ENCODE results near the gene MPPED2. TPM values are rescaled to one million over a fixed set of nuclear protein-coding genes. Genes with fewer than 3 reads are reported as not detected.

Gene MPPED2
- total and polyA plus RNA-seq, 2 donors (not counting 3 experiments of a cell fraction or from before 2014, with no cell fraction given), result not detected

DNA sequence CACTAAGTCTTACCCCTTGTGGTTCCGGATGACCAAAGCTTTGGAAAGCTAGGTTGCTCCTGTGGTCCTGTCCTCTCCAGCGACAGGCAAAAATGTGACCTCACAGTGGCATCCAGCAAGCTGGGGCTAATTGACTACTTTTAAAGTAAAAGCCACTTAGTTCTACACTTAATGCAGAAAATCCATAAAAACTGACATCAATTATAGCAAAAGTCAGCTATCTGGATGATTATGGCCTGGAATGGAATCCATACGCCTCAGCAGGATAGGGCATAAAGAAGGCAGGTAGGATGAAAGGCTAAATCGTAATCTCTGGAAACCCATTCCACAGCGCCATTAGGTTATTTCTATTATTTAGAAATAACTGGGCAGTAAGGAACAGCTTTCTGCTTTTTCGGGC is 171.3 kb downstream of the MPPED2 start:
- Histone ChIP-seq H2AFZ (ENCODE audit: low read depth, low read length) (no peak overlapping the region), H3K27me3 (ENCODE audit: control insufficient read depth in 2 of 2, insufficient read depth in 2 of 2, low read length in 2 of 2) (no peaks in the 10 kb centered on the region), H3K4me3 (replicated peaks in 1 of 3; ENCODE audit: insufficient read depth in 1 of 3, low read depth in 1 of 3, low read length in 3 of 3) (no peak overlapping the region), H3K27ac (ENCODE audit: insufficient read depth, low read depth, low read length) (no peak overlapping the region), H3K9me1 (replicated peaks; ENCODE audit: control insufficient read depth, extremely low read depth, insufficient read depth, low read length) (no peaks in the 10 kb centered on the region), H3K36me3 (ENCODE audit: control insufficient read depth in 2 of 2, extremely low read depth in 1 of 2, insufficient read depth in 2 of 2, low read length in 2 of 2) (no peaks in the 10 kb centered on the region), H3K4me2 (ENCODE audit: insufficient read depth, low read length) (no peak overlapping the region), H3K9me3 (replicated peaks; ENCODE audit: control insufficient read depth, insufficient read depth, low read length) (no peaks in the 10 kb centered on the region), H3K79me2 (ENCODE audit: control insufficient read depth, insufficient read depth, low read length) (no peaks in the 10 kb centered on the region), H3K9ac (replicated peaks; ENCODE audit: extremely low read depth, insufficient read depth, low read length) (no peak overlapping the region), H3K4me1 (ENCODE audit: control insufficient read depth, extremely low read depth, insufficient read depth, low read length) (no peaks in the 10 kb centered on the region), H4K20me1 (replicated peaks; ENCODE audit: control insufficient read depth, extremely low read depth, insufficient read depth, low read length) (no peaks in the 10 kb centered on the region)
- dilution Hi-C loops (cut with MboI; ENCODE audit: extremely low pct_ligation_motif_present, low sequenced_read_pairs) (no loop called here), intact Hi-C loops (cut with micrococcal nuclease) (no loop called here)
- POLR2A ChIA-PET, result no interaction called here
- DNase-seq (ENCODE audit: low read depth, low spot score) (no peak), FAIRE-seq (no peak)
- BruUV-seq (replicated peaks), result no TSS peak
- TF ChIP-seq POLR2AphosphoS5 (IDR thresholded peaks at IDR 0.05; ENCODE audit: insufficient read depth, low read depth, low read length) (no peak), EZH2 (IDR thresholded peaks at IDR 0.05; ENCODE audit: borderline replicate concordance, low read depth, low read length, severe bottlenecking) (no peak), MYC (IDR thresholded peaks at IDR 0.05; ENCODE audit: low read depth, low read length) (no peak), FOS (IDR thresholded peaks at IDR 0.05; ENCODE audit: borderline replicate concordance, insufficient read depth, low read length) (no peak), GATA2 (IDR thresholded peaks at IDR 0.05; ENCODE audit: insufficient read depth, insufficient read length, low read depth, low read length) (no peak), POLR2A (IDR thresholded peaks at IDR 0.05; ENCODE audit: low read depth, low read length) (no peak), JUN (IDR thresholded peaks at IDR 0.05; ENCODE audit: borderline replicate concordance, insufficient read depth, insufficient read length, low read depth) (no peak)
- TF ChIP-seq, protein P1, sequence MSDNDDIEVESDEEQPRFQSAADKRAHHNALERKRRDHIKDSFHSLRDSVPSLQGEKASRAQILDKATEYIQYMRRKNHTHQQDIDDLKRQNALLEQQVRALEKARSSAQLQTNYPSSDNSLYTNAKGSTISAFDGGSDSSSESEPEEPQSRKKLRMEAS (IDR thresholded peaks at IDR 0.05; ENCODE audit: insufficient read depth, insufficient read length), result no peak
- TF ChIP-seq, protein P2, sequence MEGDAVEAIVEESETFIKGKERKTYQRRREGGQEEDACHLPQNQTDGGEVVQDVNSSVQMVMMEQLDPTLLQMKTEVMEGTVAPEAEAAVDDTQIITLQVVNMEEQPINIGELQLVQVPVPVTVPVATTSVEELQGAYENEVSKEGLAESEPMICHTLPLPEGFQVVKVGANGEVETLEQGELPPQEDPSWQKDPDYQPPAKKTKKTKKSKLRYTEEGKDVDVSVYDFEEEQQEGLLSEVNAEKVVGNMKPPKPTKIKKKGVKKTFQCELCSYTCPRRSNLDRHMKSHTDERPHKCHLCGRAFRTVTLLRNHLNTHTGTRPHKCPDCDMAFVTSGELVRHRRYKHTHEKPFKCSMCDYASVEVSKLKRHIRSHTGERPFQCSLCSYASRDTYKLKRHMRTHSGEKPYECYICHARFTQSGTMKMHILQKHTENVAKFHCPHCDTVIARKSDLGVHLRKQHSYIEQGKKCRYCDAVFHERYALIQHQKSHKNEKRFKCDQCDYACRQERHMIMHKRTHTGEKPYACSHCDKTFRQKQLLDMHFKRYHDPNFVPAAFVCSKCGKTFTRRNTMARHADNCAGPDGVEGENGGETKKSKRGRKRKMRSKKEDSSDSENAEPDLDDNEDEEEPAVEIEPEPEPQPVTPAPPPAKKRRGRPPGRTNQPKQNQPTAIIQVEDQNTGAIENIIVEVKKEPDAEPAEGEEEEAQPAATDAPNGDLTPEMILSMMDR (IDR thresholded peaks at IDR 0.05; ENCODE audit: extremely low read depth in 1 of 2, insufficient read depth in 1 of 2, low read depth in 1 of 2, low read length in 2 of 2), result no peak
- CTCF ChIA-PET, result no interaction called here
